PFSK-1 (cell line): ENCODE measurements around the gene PFKP.

ENCODE experiments used
- FOXP2 ChIP-seq: optimal IDR thresholded peaks from 2 replicates; pipeline ENCODE3; 2011; ENCODE audit warnings: borderline replicate concordance, control low read depth, inconsistent platforms; ENCODE audit not compliant: insufficient read depth; ENCODE audit errors: extremely low read length, extremely low read depth
- POLR2AphosphoS5 ChIP-seq: IDR thresholded peaks from 2 replicates; pipeline ENCODE4 v1.6.1; 2012; ENCODE audit warnings: low read depth, mild to moderate bottlenecking, control low read depth, low read length, moderate library complexity
- REST ChIP-seq, 2 experiments: IDR thresholded peaks; 2 replicates each; pipeline versions ENCODE4 v1.6.1 to v1.8.0; 2011 to 2012; ENCODE audit warnings: low read depth in 2 of 2, low read length in 2 of 2, control low read depth in 1 of 2, inconsistent platforms in 1 of 2, mild to moderate bottlenecking in 1 of 2, moderate library complexity in 1 of 2; ENCODE audit not compliant: insufficient read depth in 1 of 2
- SIN3A ChIP-seq: IDR thresholded peaks from 2 replicates; pipeline ENCODE4 v1.6.1; 2012; ENCODE audit warnings: mild to moderate bottlenecking, low read length, moderate library complexity, borderline replicate concordance; ENCODE audit not compliant: insufficient read depth
- TAF1 ChIP-seq: IDR thresholded peaks from 2 replicates; pipeline ENCODE4 v1.6.1; 2012; ENCODE audit warnings: low read length, control low read depth, borderline replicate concordance; ENCODE audit not compliant: insufficient read depth

Gene PFKP

GRCh38 chr10:3154666-3155065 is 87.3 kb downstream of the PFKP start:
- TF ChIP-seq REST (IDR thresholded peaks at IDR 0.05; ENCODE audit: insufficient read depth in 1 of 2, low read depth in 2 of 2, low read length in 2 of 2) (no peak), POLR2AphosphoS5 (no peak), TAF1 (no peak), SIN3A (no peak), FOXP2 (no peak)

GRCh38 chr10:3159152-3159551 is 91.8 kb downstream of the PFKP start:
- TF ChIP-seq SIN3A (no peak), POLR2AphosphoS5 (no peak), TAF1 (no peak), FOXP2 (no peak), REST (IDR thresholded peaks at IDR 0.05; ENCODE audit: insufficient read depth in 1 of 2, low read depth in 2 of 2, low read length in 2 of 2) (no peak)

- TF ChIP-seq FOXP2 (no peak), REST (IDR thresholded peaks at IDR 0.05; ENCODE audit: insufficient read depth in 1 of 2, low read depth in 2 of 2, low read length in 2 of 2) (no peak), SIN3A (no peak), TAF1 (no peak), POLR2AphosphoS5 (no peak)
These were observed 95.2 kb downstream of the PFKP start for GRCh38 chr10:3162533-3162932.

- TF ChIP-seq REST (IDR thresholded peaks at IDR 0.05; ENCODE audit: insufficient read depth in 1 of 2, low read depth in 2 of 2, low read length in 2 of 2) = no peak
These were observed 96.5 kb downstream of the PFKP start for GRCh38 chr10:3163879-3164278.

- no peak for TF ChIP-seq FOXP2
These were observed 97.8 kb downstream of the PFKP start for GRCh38 chr10:3165196-3165595.
